ENCODE results near the gene SHROOM4.

GRCh38 chrX:50579955-50580354 lies 234.0 kb downstream of the SHROOM4 start:
- TF ChIP-seq, protein P1, sequence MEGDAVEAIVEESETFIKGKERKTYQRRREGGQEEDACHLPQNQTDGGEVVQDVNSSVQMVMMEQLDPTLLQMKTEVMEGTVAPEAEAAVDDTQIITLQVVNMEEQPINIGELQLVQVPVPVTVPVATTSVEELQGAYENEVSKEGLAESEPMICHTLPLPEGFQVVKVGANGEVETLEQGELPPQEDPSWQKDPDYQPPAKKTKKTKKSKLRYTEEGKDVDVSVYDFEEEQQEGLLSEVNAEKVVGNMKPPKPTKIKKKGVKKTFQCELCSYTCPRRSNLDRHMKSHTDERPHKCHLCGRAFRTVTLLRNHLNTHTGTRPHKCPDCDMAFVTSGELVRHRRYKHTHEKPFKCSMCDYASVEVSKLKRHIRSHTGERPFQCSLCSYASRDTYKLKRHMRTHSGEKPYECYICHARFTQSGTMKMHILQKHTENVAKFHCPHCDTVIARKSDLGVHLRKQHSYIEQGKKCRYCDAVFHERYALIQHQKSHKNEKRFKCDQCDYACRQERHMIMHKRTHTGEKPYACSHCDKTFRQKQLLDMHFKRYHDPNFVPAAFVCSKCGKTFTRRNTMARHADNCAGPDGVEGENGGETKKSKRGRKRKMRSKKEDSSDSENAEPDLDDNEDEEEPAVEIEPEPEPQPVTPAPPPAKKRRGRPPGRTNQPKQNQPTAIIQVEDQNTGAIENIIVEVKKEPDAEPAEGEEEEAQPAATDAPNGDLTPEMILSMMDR (IDR thresholded peaks at IDR 0.05) = peak; percentile 36 to 45 (median 43)
- no peak for TF ChIP-seq EP300 (IDR thresholded peaks at IDR 0.05; ENCODE audit: low read depth)
